CD4-positive, alpha-beta T cell treated with Interleukin-4 for 1 hour (primary cell): ENCODE results near the gene LRCH3.
"Not testable (repeated sequence)": the region's sequence is repeated elsewhere in the genome, so short reads cannot be mapped to it uniquely, and the experiment has no call there.

Experiments used
- DNase-seq, 2 donors: peaks; one replicate each; pipeline ENCODE4 v3.0.0-alpha.2; 2020 to 2022

Gene LRCH3

GRCh38 chr3:197836244-197836643 is 45.2 kb downstream of the LRCH3 start:
- DNase-seq, result no peak

- no peak for DNase-seq
Observed at GRCh38 chr3:197837282-197837681, 46.2 kb downstream of the LRCH3 start.

GRCh38 chr3:197841789-197842188 is 50.7 kb downstream of the LRCH3 start:
- no peak for DNase-seq

- no peak for DNase-seq
Observed at GRCh38 chr3:197846491-197846890, 55.4 kb downstream of the LRCH3 start.

- peak; percentile 25 to 57 for DNase-seq
Observed at GRCh38 chr3:197847866-197848401, 56.9 kb downstream of the LRCH3 start.

GRCh38 chr3:197854596-197855343 is 63.7 kb downstream of the LRCH3 start:
- DNase-seq, result no peak

- DNase-seq, result no peak
Observed at GRCh38 chr3:197855571-197855970, 64.5 kb downstream of the LRCH3 start.

GRCh38 chr3:197856199-197856816 is 65.3 kb downstream of the LRCH3 start:
- no peak for DNase-seq

GRCh38 chr3:197858133-197858532 is 67.1 kb downstream of the LRCH3 start:
- DNase-seq, result no peak

- DNase-seq, result no peak
Observed at GRCh38 chr3:197858598-197858997, 67.5 kb downstream of the LRCH3 start.

- DNase-seq, result no peak
Observed at GRCh38 chr3:197866035-197866434, 75.0 kb downstream of the LRCH3 start.

- DNase-seq, result no peak
Observed at GRCh38 chr3:197873329-197873728, 82.3 kb downstream of the LRCH3 start.

GRCh38 chr3:197874064-197874463 is 83.0 kb downstream of the LRCH3 start:
- no peak for DNase-seq

GRCh38 chr3:197874653-197875052 is 83.6 kb downstream of the LRCH3 start:
- no peak for DNase-seq

GRCh38 chr3:197877902-197878301 is 86.8 kb downstream of the LRCH3 start:
- DNase-seq, result no peak

GRCh38 chr3:197878427-197878826 is 87.4 kb downstream of the LRCH3 start:
- peak; percentile 33 to 46 for DNase-seq

- no peak for DNase-seq
Observed at GRCh38 chr3:197880491-197881269, 89.6 kb downstream of the LRCH3 start.

- no peak for DNase-seq
Observed at GRCh38 chr3:197881270-197881969, 90.4 kb downstream of the LRCH3 start.

GRCh38 chr3:197881970-197882338 is 90.9 kb downstream of the LRCH3 start:
- DNase-seq, result no peak

GRCh38 chr3:197882586-197882985 is 91.5 kb downstream of the LRCH3 start:
- DNase-seq, result no peak

GRCh38 chr3:197883541-197883940 is 92.5 kb downstream of the LRCH3 start:
- DNase-seq, result no peak

GRCh38 chr3:197884330-197884729 is 93.3 kb downstream of the LRCH3 start:
- DNase-seq, result not testable (repeated sequence)

- not testable (repeated sequence) for DNase-seq
Observed at GRCh38 chr3:197886052-197886451, 95.0 kb downstream of the LRCH3 start.
